ENCODE results near the gene RET.

- no peak for TF ChIP-seq CTCF (IDR thresholded peaks at IDR 0.05; ENCODE audit: low read depth, low read length)
- TF ChIP-seq POLR2A (IDR thresholded peaks at IDR 0.05; ENCODE audit: extremely low read depth, insufficient read length): no peak
- no peak for TF ChIP-seq MYC (IDR thresholded peaks at IDR 0.05; ENCODE audit: low read depth, low read length)
Measured at GRCh38 chr10:43114088-43114742, 37.3 kb downstream of the RET start.

Measured in NB4 (cell line).